ENCODE data around the gene RTP1.

DNA sequence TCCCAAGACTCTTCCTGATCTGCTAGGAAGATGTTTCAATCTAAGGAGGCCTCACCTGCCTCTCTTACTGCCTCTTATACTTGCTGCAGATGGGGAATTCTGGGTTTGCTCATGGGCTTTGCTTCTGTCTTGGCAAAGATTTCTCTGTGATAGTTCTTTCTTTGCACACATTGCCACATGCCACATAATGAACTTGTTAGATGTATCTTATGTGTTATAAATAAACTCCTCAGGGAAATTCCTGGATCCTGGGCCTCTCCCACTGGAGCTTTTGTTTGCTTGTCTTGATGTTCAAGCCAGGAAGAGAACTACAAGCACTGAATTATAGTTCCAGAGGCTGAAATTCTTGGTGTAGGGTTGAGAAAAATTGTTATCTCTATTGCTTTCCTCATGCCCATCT is 12.2 kb downstream of the RTP1 start:
- TF ChIP-seq, protein P1, sequence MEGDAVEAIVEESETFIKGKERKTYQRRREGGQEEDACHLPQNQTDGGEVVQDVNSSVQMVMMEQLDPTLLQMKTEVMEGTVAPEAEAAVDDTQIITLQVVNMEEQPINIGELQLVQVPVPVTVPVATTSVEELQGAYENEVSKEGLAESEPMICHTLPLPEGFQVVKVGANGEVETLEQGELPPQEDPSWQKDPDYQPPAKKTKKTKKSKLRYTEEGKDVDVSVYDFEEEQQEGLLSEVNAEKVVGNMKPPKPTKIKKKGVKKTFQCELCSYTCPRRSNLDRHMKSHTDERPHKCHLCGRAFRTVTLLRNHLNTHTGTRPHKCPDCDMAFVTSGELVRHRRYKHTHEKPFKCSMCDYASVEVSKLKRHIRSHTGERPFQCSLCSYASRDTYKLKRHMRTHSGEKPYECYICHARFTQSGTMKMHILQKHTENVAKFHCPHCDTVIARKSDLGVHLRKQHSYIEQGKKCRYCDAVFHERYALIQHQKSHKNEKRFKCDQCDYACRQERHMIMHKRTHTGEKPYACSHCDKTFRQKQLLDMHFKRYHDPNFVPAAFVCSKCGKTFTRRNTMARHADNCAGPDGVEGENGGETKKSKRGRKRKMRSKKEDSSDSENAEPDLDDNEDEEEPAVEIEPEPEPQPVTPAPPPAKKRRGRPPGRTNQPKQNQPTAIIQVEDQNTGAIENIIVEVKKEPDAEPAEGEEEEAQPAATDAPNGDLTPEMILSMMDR (conservative IDR thresholded peaks at IDR 0.05; ENCODE audit: low read length), result no peak
- no peak for TF ChIP-seq EZH2phosphoT487 (IDR thresholded peaks at IDR 0.05; ENCODE audit: borderline replicate concordance, low read depth, low read length)
